ENCODE results near the gene NELFA. TPM values are rescaled to one million over a fixed set of nuclear protein-coding genes. Genes with fewer than 3 reads are reported as not detected.
"Not testable (repeated sequence)": the region's sequence is repeated elsewhere in the genome, so short reads cannot be mapped to it uniquely, and the experiment has no call there.

NELFA gene
- total and polyA plus RNA-seq, 12 donors: 8.8 to 19.7 (median 11.1) TPM

DNA sequence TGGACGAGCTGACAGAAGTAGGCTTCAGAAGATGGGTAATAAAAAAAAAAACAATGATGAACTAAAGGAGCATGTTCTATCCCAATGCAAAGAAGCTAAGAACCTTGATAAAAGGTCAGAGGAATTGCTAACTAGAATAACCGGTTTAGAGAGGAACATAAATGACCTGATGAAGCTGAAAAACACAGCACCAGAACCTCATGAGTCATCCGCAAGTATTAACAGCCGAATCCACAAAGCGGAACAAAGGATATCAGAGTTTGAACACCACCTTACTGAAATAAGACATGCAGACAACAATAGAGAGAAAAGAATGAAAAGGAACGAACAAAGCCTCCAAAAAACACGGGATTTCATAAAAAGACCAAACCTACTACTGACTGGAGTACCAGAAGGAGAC lies 10.5 kb downstream of the NELFA start:
- peaks cover 0 to 41% (median 9%) of the 10 kb centered on the region in 11 donors for H3K9me3 ChIP-seq
- DNase-seq (no peak), ATAC-seq (no peak)
- no peak overlapping the region for H3K4me3 ChIP-seq
- H3K36me3 ChIP-seq: peaks cover 0 to 18% (median 0%) of the 10 kb centered on the region in 9 donors
- TF ChIP-seq, protein P1, sequence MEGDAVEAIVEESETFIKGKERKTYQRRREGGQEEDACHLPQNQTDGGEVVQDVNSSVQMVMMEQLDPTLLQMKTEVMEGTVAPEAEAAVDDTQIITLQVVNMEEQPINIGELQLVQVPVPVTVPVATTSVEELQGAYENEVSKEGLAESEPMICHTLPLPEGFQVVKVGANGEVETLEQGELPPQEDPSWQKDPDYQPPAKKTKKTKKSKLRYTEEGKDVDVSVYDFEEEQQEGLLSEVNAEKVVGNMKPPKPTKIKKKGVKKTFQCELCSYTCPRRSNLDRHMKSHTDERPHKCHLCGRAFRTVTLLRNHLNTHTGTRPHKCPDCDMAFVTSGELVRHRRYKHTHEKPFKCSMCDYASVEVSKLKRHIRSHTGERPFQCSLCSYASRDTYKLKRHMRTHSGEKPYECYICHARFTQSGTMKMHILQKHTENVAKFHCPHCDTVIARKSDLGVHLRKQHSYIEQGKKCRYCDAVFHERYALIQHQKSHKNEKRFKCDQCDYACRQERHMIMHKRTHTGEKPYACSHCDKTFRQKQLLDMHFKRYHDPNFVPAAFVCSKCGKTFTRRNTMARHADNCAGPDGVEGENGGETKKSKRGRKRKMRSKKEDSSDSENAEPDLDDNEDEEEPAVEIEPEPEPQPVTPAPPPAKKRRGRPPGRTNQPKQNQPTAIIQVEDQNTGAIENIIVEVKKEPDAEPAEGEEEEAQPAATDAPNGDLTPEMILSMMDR (IDR thresholded peaks at IDR 0.05): no peak
- 96 to 97% methylated on average over 7 of the region's 7 CpGs for WGBS, 2 donors
- no peak overlapping the region for H3K27ac ChIP-seq
- H3K4me1 ChIP-seq: no peaks in the 10 kb centered on the region
- H3K27me3 ChIP-seq: no peaks in the 10 kb centered on the region
- intact Hi-C loops (cut with DNase I): loop anchor here in 1 of 10 donors (10.0 kb wide), 1 partner anchor 637 kb away; no protein-coding TSS in a partner anchor

DNA sequence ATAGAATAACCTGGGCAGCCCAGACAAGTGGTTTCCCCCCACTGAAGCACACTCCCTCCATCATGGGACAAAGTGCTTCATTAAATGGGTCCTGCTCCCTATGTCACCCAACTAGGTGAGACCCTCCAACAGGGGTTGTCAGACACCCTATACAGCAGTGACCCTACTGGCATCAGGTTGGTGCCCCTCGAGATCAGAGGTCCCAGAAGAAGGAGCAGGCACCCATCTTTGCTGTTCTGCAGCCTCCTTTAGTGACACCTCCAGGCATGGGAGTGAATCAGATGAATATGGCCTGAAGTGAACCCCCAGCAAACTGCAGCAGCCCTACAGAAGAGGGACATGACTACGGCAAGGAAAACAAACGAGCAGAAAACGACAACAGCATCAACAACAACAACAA lies 11.1 kb downstream of the NELFA start:
- Histone ChIP-seq H3K4me1 (peaks cover 0 to 5% (median 0%) of the 10 kb centered on the region in 9 donors), H3K4me3 (no peak overlapping the region), H3K27me3 (no peaks in the 10 kb centered on the region), H3K9me3 (peaks cover 0 to 41% (median 9%) of the 10 kb centered on the region in 11 donors), H3K27ac (no peak overlapping the region), H3K36me3 (peaks cover 0 to 12% (median 0%) of the 10 kb centered on the region in 9 donors)
- DNase-seq (no peak), ATAC-seq (no peak)
- WGBS, 2 donors: 98 to 99% methylated on average over 4 of the region's 4 CpGs
- TF ChIP-seq, protein P1 (IDR thresholded peaks at IDR 0.05): no peak
- intact Hi-C loops (cut with DNase I): loop anchor here in 1 of 10 donors (10.0 kb wide), 1 partner anchor 637 kb away; no protein-coding TSS in a partner anchor

DNA sequence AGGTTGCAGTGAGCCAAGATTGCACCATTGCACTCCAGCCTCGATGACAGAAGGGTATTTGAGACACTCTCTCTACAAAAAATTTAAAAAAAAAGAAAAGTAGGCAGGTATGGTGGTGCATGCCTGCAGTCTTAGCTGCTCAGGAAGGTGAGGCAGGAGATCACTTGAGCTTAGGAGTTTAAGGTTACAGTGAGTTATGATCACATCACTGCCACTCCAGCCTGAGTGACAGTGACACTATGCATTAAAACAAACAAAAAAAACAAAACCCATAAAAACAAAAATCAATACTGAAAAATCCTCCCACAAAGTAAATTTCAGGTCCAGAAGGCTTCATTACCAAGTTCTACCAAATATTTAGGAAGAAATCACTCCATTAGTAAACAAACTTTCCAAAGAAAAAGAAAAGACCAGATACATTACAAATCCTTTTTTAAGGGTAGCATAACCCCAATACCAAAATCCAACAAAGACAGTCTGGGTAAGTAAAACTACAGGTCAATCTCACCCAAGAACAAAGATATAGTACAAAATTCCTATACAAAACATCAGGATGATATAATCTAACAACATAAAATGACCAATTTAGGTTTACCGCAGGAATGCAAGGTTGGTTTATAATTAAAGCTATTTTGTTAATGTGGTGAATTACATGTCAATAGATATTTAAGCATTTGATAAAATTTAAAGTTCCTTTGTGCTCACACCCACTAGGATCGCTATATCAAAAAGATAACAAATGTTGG lies 11.7 kb downstream of the NELFA start:
- H3K9me3 ChIP-seq: peaks cover 0 to 41% (median 9%) of the 10 kb centered on the region in 11 donors
- TF ChIP-seq, protein P1 (IDR thresholded peaks at IDR 0.05): no peak
- no peaks in the 10 kb centered on the region for H3K27me3 ChIP-seq
- H3K27ac ChIP-seq: no peak overlapping the region
- H3K36me3 ChIP-seq: peaks cover 0 to 10% (median 0%) of the 10 kb centered on the region in 9 donors
- peaks cover 0 to 10% (median 0%) of the 10 kb centered on the region in 9 donors for H3K4me1 ChIP-seq
- intact Hi-C loops (cut with DNase I): loop anchor here in 1 of 10 donors (10.0 kb wide), 1 partner anchor 638 kb away; no protein-coding TSS in a partner anchor
- 64 to 81% methylated on average over 3 of the region's 3 CpGs for WGBS, 2 donors
- DNase-seq (no peak), ATAC-seq (no peak)
- H3K4me3 ChIP-seq: no peak overlapping the region

DNA sequence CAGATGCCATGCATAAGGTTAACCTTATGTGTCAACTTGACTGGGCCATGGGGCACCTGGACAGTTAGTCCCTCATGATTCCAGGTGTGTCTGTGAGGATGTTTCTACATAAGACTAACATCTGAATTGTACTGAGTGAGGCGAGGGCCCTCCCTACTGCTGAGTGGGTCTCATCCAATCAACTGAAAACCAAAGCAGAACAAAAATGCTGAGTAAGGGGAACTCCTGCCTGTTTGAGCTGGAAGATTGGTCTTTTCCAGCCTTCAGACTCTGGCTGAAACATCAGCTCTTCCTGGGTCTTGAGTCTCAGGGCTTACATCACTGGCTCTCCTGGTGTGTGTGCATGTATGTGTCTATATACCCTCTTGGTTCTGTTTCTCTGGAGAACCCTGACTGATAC lies 13.8 kb downstream of the NELFA start:
- H3K36me3 ChIP-seq: peaks cover 0 to 27% (median 5%) of the 10 kb centered on the region in 9 donors
- H3K4me1 ChIP-seq: peaks cover 0 to 10% (median 0%) of the 10 kb centered on the region in 9 donors
- no peaks in the 10 kb centered on the region for H3K27me3 ChIP-seq
- TF ChIP-seq, protein P1 (IDR thresholded peaks at IDR 0.05): no peak
- ATAC-seq: no peak
- H3K4me3 ChIP-seq: no peak overlapping the region
- 94 to 98% methylated on average over 1 of the region's 1 CpG for WGBS, 2 donors
- H3K27ac ChIP-seq: no peak overlapping the region
- H3K9me3 ChIP-seq: peaks cover 0 to 32% (median 7%) of the 10 kb centered on the region in 11 donors
- no peak for DNase-seq
- intact Hi-C loops (cut with DNase I): loop anchor here in 1 of 10 donors (10.0 kb wide), 1 partner anchor 640 kb away; no protein-coding TSS in a partner anchor

DNA sequence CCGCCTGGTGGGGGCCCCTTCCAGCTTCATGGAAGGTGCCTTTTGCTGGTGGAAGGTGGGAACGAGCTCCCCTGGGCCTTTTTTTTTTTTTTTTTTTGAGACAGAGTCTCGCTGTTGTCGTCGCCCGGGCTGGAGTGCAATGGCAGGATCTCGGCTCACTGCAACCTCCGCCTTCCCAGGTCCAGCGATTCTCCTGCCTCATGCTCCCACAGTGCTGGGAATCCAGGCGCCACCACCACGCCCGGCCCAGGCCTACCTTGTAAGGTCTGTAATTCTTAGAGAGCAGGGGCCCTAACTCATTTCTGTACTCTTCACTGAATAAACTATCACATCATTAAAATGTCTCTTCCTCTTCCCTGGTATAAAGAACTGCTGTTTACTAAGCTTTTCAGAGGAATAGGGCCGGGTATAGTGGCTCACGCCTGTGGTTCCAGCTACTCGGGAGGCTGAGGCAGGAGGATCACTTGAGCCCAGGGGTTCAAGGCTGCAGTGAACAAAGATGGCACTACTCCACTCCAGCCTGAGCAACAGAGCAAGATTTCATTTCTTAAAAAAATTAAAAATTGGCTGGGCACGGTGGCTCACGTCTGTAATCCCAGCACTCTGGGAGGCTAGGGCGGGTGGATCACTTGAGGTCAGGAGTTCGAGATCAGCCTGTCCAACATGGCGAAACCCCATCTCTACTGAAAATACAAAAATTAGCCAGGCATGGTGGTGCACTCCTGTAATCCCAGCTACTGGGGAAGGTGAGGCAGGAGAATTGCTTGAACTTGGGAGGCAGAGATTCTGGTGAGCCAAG lies 14.9 kb downstream of the NELFA start:
- H3K4me3 ChIP-seq, H3K4me1 ChIP-seq, H3K27ac ChIP-seq, DNase-seq, ATAC-seq, H3K27me3 ChIP-seq: not testable (repeated sequence)
- intact Hi-C loops (cut with DNase I): loop anchor here in 1 of 10 donors (10.0 kb wide), 1 partner anchor 641 kb away; no protein-coding TSS in a partner anchor
- peaks cover 0 to 38% (median 15%) of the 10 kb centered on the region in 9 donors for H3K36me3 ChIP-seq
- whole genome bisulfite sequencing, 2 donors: 96 to 97% methylated on average over 20 of the region's 20 CpGs
- peaks cover 0 to 24% (median 6%) of the 10 kb centered on the region in 11 donors for H3K9me3 ChIP-seq
